Measurements from ENCODE around the gene PIH1D1. TPM values are rescaled to one million over a fixed set of nuclear protein-coding genes. Genes with fewer than 3 reads are reported as not detected.

Gene PIH1D1
- total and polyA plus RNA-seq, 2 of the 13 experiments (the other 11 are each of a cell fraction or from before 2014, with no cell fraction given) = 110 to 137 TPM

GRCh38 chr19:49488046-49488862 lies 36.6 kb upstream of the PIH1D1 start (continued):
- TF ChIP-seq PREB (CRISPR knock-in tag; IDR thresholded peaks at IDR 0.05) (no peak), TCF7L2 (IDR thresholded peaks at IDR 0.05; ENCODE audit: low read depth, low read length) (no peak), RBAK (CRISPR knock-in tag; IDR thresholded peaks at IDR 0.05) (no peak), ZNF83 (CRISPR knock-in tag; IDR thresholded peaks at IDR 0.05; ENCODE audit: borderline replicate concordance) (0 out of 2 replicates have a peak, but pooled peaks have one; percentile 42), ZSCAN12 (CRISPR knock-in tag; IDR thresholded peaks at IDR 0.05) (no peak), GTF2F1 (IDR thresholded peaks at IDR 0.05; ENCODE audit: low read length) (no peak), IKZF1 (IDR thresholded peaks at IDR 0.05) (no peak), TFAP4 (IDR thresholded peaks at IDR 0.05; ENCODE audit: borderline replicate concordance, low read depth) (no peak), RAD51 (IDR thresholded peaks at IDR 0.05; ENCODE audit: borderline replicate concordance) (no peak), ZNF563 (CRISPR knock-in tag; IDR thresholded peaks at IDR 0.05) (no peak), SRSF9 (IDR thresholded peaks at IDR 0.05; ENCODE audit: borderline replicate concordance, insufficient read depth, low read depth, low read length, poor library complexity, severe bottlenecking) (no peak), PHF20 (CRISPR knock-in tag; IDR thresholded peaks at IDR 0.05) (no peak), SNAPC4 (CRISPR knock-in tag; IDR thresholded peaks at IDR 0.05) (0 out of 2 replicates have a peak, but pooled peaks have one; percentile 9), PLRG1 (conservative IDR thresholded peaks at IDR 0.05) (no peak), ZNF737 (CRISPR knock-in tag; IDR thresholded peaks at IDR 0.05; ENCODE audit: borderline replicate concordance) (no peak), ZNF264 (CRISPR knock-in tag; IDR thresholded peaks at IDR 0.05) (no peak), PPARG (CRISPR knock-in tag; conservative IDR thresholded peaks at IDR 0.05) (no peak), ASH2L (IDR thresholded peaks at IDR 0.05; ENCODE audit: insufficient read length, low read depth, low read length) (no peak), TRIM24 (CRISPR knock-in tag; IDR thresholded peaks at IDR 0.05) (no peak), ZNF569 (CRISPR knock-in tag; IDR thresholded peaks at IDR 0.05; ENCODE audit: borderline replicate concordance) (no peak), SRF (IDR thresholded peaks at IDR 0.05; ENCODE audit: low read depth, low read length) (no peak), SP5 (CRISPR knock-in tag; IDR thresholded peaks at IDR 0.05; ENCODE audit: borderline replicate concordance, low read depth) (no peak), IRF9 (CRISPR knock-in tag; IDR thresholded peaks at IDR 0.05; ENCODE audit: borderline replicate concordance) (no peak)
